GM18505 (cell line): Measurements from ENCODE around the gene UFSP1.
"Not testable (repeated sequence)": the region's sequence is repeated elsewhere in the genome, so short reads cannot be mapped to it uniquely, and the experiment has no call there.

ENCODE experiments used
- ATAC-seq: cut with Tn5 transposase; IDR thresholded peaks from one replicate; pipeline ENCODE4 v1.9.1; 2021; ENCODE audit not compliant: unreplicated experiment
- POLR2A ChIP-seq: IDR thresholded peaks from 4 replicates; pipeline ENCODE4 v1.6.1; 2011; ENCODE audit warnings: borderline replicate concordance; ENCODE audit not compliant: insufficient read depth, insufficient read length; ENCODE audit errors: extremely low read depth

The UFSP1 gene

DNA sequence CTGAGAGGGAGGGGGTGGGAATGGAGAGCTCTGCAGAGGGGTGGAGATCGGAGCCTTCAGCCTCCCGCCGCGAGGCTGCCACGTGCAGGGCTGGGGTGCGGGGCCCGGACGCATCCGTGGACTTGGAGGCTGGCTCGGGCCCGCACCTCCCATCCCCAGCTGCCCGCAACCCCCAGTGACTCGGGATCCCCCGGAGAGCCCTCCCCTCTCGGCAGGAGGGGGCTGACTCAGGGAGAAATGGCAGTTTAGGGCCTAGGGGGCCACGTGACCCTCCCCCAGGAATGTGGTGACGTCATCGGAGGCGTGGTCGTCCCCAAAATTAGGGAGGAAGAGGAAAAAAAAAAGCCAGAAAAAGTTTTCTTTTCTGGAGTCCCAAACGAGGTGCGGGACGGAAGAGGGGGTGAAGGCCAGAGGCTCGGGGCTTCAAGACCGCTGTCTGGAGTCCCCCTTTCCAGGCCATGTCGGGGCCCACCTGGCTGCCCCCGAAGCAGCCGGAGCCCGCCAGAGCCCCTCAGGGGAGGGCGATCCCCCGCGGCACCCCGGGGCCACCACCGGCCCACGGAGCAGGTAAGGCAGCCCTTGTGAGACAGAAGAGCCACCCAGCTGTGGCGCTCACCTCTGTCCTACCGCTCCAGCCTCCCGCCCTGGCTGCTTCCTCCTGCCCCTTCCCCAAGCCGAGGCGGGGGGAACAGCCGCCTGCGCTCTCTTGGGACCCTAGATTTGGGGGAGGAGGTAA, 22.3 kb downstream of the UFSP1 start, which contains the start of gene TRIP6:
TRIP6 (plus strand) TSS at position 348 of the 736 bp plus-strand sequence; CDS start at position 459, 111 bp downstream.
- peak; percentile 64 for TF ChIP-seq POLR2A
- ATAC-seq, result no peak

DNA sequence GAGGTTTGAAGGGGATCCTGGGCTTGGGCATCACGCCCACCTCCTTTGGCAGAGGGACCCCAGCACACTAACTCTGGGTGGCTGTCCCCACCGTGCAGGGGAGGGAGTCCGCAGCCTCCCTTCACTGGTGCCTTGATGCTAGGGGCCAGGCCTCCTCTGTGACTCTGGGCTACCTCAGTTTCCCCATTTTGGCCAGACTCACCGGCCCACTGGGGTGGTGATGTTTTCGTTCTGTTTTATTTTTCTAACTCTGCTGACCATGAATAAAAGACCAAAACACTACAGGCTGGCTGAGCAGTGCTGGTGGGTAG, 22.8 kb downstream of the UFSP1 start:
- no peak for ATAC-seq
- TF ChIP-seq POLR2A, result no peak

DNA sequence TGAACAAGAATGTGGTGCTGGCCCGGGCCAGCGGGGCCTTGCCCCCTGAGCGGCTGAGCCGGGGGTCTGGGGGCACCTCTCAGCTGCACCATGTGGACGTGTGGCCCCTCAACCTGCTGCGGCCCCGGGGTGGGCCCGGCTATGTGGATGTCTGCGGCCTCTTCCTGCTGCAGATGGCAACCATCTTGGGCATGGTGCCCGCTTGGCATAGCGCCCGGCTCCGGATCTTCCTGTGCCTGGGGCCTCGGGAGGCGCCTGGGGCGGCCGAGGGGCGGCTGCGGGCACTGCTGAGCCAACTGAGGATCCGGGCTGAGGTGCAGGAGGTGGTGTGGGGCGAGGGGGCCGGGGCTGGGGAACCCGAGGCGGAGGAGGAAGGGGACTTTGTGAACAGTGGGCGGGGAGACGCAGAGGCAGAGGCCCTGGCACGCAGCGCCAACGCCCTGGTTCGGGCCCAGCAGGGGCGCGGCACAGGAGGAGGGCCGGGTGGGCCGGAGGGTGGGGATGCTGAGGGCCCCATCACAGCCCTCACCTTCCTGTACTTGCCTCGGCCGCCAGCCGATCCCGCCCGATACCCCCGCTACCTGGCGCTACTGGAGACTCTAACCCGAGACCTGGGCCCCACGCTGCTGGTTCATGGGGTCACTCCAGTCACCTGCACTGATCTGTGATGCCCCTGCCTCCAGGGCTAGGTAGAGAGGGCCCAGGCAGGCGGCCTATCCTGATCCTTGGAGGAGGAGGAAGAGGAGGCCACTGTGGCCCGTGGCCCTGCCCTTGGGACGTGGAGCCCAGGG, 23.4 kb downstream of the UFSP1 start:
- no peak for TF ChIP-seq POLR2A
- ATAC-seq, result no peak

DNA sequence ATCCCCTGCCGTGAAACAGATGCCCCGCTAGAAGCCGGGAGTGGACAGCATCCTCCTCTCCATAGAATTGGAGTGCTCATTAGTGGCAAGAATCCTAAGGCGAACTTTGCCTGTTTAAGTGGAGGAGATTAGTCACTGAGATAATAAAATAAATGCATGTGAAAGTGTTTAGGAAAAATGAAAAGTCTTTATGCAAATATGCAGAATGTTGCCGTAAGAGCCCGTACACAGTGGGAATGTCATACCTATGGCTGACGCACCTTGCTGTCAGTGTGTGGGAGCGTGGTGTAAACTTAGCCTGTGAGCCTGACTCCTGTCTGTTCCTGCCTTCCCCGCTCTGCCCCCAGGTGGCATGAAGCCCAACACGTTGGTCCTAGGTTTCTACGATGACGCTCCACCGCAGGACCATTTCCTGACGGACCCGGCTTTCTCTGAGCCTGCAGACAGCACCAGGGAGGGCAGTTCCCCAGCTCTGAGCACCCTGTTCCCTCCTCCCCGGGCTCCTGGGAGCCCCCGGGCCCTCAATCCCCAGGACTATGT, 24.1 kb downstream of the UFSP1 start:
- no peak for ATAC-seq
- TF ChIP-seq POLR2A, result no peak

DNA sequence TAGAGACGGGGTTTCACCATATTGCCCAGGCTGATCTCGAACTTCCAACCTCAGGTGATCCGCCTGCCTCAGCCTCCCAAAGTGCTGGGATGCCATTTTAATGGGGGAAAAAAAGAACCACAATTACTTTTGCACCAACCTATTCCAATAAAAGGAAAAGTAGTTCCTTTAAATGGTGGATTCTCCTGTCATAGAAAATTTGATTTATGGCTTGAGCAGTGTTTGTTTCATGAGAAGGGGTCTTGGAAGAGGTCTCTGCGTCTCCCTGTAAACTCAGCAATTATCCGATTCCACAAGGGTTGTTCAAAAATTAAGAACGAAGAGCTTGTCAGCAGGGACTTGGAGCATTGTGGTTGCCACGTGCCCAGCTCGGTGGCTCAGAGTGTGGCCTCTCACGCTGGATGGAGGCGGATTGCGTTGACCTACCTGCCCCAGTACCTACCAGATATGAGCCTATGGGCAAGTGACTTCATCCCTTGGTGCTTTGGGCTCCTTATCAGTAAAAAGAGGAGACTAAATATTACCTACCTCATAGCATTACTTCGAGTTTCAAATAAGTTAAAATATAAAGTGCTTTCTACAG, 25.2 kb downstream of the UFSP1 start:
- no peak for TF ChIP-seq POLR2A
- no peak for ATAC-seq

DNA sequence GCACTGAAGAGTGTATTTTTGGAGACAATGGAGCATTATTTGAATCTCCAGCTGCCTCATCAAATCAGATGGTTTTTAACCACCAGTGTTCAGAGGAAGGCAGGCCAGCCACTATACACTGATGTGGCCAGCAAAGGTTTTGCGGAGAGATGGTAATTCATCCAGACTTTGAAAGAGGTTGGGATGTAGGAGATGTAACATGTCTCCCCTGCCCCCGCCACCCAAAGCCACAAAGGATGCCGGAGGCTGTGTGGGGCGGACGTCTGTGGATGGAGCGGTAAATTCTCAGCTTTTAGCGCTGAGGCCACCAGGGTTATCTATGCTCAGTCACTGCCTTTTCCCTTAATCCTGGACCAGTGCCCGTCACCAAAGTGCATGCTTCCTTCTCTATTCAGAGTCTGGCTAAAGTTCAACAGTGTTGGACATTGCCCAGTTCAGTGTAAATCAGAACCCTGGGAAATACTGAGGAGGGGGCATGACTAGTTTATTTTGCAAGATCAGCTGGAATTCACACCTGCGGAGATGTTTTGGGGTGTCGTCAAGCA, 26.0 kb downstream of the UFSP1 start:
- no peak for TF ChIP-seq POLR2A
- ATAC-seq, result no peak

DNA sequence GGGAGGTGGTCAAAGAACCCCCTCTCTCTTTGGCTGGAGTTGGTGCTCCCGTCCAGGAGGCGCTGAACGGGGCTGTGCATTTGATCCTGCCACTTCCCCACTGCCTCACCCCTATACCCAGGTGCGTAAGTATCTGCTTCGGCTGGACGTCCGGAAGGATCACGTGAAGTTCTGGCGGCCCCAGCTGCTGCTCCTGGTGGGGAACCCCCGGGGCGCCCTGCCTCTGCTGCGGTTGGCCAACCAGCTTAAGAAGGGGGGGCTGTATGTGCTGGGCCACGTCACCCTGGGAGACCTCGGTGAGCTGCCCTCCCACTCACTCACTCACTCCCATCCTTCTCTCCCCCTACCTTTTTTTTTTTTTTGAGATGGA, 27.9 kb downstream of the UFSP1 start:
- no peak for ATAC-seq
- no peak for TF ChIP-seq POLR2A

DNA sequence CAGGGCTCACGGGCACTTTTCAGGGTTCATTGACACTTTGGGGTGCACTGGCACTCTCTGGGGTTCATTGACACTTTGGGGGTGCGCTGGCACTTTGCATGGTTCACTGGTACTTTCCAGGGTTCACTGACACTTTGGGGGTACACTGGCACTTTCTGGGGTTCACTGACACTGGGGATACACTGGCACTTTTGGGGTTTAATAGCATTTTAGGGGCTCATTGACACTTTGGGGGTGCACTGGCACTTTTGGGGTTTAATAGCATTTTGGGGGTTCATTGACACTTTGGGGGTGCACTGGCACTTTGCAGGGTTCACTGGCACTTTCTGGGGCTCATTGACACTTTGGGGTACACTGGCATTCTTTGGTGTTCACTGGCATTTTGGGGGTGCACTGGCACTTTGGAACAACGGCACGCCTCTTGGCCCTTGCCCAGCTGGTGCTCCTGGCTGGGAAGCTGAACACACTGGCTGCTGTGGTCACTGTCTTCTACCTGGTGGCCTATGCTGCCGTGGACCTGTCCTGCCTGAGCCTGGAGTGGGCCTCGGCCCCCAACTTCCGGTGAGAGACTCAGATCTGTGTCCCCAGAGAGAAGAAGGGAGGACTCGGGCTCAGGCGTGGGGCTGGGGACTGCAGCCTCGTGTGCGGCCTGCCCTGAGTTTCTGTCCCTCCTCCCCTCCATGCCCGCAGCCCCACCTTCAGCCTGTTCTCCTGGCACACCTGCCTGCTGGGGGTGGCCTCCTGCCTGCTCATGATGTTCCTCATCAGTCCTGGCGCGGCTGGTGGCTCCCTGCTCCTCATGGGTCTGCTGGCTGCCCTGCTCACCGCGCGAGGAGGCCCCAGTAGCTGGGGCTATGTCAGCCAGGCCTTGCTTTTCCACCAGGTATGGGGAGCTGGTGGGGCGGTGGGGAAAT, 28.6 kb downstream of the UFSP1 start:
- ATAC-seq, result no peak
- no peak for TF ChIP-seq POLR2A

DNA sequence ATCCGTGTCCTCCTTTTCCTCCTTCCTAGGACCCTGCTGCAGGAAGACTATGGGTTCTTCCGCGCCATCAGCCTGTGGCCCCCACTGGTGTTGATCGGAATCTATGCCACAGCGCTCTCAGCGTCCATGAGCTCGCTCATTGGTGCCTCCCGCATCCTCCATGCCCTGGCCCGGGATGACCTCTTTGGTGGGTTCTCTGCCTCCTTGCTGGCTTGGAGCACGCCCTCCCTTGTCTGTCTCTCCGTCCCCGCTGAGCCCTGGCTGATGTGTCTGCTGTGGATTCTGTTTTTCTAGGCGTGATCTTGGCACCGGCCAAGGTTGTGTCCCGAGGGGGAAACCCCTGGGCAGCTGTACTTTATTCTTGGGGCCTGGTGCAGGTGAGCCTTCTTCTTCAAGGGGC, 29.7 kb downstream of the UFSP1 start:
- no peak for ATAC-seq
- TF ChIP-seq POLR2A, result no peak

DNA sequence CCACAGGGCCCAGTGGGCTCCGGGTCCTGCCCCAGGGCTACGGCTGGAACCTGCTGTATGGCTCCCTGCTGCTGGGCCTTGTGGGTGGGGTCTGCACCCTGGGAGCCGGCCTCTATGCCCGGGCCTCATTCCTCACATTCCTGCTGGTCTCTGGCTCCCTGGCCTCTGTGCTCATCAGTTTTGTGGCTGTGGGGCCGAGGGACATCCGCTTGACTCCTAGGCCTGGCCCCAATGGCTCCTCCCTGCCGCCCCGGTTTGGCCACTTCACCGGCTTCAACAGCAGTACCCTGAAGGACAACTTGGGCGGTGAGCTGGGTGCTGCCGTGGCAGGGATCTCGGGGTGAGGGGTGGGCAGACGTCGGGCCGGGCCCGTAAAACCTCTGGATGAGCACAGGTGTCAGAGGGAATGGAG, 32.6 kb downstream of the UFSP1 start:
- TF ChIP-seq POLR2A, result no peak
- ATAC-seq, result no peak

DNA sequence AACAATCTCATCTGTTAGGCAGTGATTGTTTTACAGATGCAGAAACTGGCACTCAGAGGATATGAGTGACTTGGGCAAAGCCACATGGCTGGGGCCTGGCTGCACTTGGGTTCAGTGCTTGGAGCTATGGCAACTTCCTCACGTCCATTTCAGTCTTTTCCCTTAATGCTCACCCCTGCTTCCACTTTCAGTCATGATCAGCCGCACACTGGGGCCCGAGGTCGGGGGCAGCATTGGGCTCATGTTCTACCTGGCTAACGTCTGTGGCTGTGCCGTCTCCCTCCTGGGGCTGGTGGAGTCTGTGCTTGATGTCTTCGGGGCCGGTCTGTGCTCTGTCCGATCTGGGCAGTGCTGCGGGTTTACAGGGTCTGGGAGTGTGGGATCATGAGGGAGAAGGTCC, 34.0 kb downstream of the UFSP1 start:
- TF ChIP-seq POLR2A, result no peak

DNA sequence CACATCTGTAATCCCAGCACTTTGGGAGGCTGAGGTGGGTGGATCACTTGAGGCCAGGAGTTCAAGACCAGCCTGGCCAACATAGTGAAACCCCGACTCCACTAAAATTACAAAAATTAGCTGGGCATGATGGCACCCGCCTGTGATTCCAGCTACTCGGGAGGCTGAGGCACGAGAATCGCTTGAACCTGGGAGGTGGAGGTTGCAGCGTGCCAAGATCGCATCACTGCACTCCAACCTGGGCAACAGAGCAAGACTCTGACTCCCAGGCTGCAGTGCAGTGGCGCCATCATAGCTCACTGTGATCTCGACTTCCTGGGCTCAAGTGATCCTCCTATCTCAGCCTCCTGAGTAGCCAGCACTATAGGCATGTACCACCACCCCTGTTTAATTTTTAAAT, 34.6 kb downstream of the UFSP1 start:
- ATAC-seq, result not testable (repeated sequence)

More for the DNA sequence above, 34.0 kb downstream of the UFSP1 start:
- no peak for ATAC-seq
